GM12873 (cell line): ENCODE results near the gene S100A6.
A peak's percentile ranks its signal among the peaks of the same experiment; 100 is the strongest.

Experiments used
- TF ChIP-seq, protein P1 (sequence below): IDR thresholded peaks from 2 replicates; pipeline ENCODE4 v1.5.1; 2012; ENCODE audit warnings: low read depth, mild to moderate bottlenecking, moderate library complexity, low read length, control low read depth; ENCODE audit not compliant: insufficient read depth; ENCODE audit errors: missing control alignments

Gene S100A6

DNA sequence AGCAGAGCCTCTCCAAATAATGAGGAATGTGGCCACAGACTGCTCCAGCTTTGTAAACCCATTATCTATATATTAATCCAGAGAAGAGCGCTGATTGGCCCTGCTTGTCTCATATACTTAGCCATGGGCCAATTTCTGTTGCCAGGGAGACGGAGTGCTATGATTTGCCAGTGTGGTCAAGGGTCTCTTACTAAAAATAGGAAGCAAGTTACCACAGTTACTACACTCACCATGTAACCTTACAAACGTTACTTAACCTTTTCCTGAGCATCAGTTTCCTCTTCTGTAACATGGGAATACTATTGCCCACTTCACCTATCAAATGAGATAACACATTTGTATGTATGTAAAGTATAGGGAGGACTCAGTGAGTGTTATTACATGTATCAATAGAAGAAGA, 37.6 kb upstream of the S100A6 start:
- TF ChIP-seq, protein P1, sequence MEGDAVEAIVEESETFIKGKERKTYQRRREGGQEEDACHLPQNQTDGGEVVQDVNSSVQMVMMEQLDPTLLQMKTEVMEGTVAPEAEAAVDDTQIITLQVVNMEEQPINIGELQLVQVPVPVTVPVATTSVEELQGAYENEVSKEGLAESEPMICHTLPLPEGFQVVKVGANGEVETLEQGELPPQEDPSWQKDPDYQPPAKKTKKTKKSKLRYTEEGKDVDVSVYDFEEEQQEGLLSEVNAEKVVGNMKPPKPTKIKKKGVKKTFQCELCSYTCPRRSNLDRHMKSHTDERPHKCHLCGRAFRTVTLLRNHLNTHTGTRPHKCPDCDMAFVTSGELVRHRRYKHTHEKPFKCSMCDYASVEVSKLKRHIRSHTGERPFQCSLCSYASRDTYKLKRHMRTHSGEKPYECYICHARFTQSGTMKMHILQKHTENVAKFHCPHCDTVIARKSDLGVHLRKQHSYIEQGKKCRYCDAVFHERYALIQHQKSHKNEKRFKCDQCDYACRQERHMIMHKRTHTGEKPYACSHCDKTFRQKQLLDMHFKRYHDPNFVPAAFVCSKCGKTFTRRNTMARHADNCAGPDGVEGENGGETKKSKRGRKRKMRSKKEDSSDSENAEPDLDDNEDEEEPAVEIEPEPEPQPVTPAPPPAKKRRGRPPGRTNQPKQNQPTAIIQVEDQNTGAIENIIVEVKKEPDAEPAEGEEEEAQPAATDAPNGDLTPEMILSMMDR: no peak

DNA sequence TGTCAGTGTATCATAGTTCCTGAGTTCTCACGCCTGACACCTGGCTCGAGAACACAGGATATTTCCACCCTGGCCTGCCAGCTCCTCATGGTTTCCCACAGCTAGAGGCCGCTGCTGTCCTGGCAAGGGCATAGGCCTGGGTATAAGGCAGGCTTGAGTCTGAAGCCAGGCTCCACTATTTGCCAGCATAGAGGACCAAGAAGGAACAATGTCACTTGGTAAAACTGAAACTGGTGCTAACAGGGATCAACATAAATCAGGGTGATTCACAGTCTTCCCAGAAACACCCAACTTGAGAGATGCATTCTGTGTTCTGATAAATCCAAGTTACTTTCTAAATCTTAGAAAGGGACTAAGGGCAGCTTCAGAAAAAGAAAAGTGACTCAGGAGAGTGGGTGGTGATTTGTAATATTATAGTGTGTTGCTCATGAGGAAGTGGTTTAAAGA, 36.8 kb upstream of the S100A6 start:
- TF ChIP-seq, protein P1: peak; percentile 84

DNA sequence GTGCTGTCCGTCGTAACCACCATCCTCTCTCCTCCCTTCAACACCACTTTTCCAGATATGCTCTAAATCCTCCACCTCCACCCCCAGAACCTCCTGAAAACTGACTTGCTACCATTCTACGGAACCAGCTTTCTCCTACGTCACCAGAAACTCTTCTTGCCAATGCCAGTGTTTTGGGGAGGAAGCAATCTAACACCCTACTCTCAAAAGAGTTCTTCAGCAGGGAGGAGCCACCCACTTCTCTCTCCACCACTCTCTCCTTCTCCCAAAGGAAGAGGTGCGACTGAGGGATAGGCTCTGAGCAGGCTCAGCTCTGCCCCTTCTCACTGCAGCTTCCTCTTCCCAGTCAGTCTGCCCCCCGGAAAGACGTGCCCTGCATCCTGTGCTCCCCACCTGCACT, 35.9 kb upstream of the S100A6 start:
- TF ChIP-seq, protein P1: no peak

DNA sequence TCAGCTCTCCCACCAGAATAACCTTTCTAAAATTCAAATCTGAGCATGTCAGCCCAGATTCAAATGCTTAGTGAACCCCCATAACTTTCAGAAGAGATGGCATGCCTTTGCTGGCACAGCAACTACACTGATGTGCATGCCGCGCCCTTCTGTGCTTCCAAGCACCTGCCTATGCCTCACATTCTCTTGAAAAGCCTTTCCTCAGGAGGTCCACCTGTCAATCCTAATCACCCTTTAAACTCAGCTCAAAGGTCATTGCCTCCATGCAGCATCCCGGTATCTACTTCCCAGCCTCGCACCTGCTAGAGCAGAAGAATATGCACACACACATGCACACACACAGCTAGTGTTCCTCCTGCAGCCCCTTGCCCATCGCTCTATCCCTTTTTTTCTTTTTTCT, 35.1 kb upstream of the S100A6 start:
- TF ChIP-seq, protein P1: no peak

DNA sequence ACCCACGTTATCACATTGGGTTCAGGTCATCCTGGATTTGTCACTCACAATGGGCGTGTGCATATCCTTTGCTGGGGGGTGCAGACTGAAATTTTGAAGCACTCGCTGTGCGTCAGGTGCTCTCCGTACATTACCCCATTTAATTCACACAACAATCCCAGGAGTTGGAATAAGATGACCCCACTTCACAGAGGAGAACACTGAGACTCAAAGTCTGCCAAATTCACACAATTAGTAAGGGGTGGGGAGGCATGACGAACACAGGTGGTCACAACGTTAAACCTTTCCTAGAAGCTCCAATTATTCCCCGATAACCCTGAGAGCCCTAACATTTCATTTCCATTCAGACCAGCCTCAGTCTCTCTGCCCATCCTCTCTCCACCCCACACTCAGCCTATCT, 33.7 kb upstream of the S100A6 start:
- TF ChIP-seq, protein P1: no peak

DNA sequence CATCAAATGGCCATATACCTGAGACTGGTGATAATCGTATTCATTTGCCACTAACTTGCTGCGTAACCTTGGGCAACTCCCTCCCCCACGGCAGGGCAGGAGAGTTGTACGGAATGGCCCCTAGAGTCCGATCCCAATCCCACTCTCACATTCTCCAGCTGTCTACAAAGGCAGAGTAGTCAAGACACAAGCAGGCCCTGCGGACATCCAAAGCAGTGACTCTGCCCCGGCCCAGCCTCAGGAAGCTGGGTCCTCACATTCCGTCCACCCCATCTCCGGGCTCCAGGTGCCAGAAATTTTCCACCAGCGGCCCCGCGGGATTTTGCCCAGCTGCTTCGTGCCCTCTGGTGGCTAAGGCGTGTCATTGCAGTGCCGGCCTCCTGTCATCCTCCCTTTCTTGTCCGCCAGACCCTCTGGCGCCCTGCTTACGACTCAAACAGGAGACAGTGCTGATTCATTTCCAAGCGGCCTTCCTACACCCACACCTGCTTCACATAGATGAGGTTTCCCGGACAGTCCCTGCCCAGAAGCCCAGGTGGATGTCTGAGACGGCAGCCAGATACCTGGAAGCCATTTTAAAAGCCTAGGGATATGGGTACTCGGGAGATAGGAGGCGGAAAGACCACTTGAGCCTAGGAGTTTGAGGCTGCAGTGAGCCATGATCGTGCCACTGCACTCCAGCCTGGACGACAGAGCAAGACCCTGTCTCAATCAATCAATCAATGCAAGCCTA, 32.7 kb upstream of the S100A6 start:
- TF ChIP-seq, protein P1: peak; percentile 99

DNA sequence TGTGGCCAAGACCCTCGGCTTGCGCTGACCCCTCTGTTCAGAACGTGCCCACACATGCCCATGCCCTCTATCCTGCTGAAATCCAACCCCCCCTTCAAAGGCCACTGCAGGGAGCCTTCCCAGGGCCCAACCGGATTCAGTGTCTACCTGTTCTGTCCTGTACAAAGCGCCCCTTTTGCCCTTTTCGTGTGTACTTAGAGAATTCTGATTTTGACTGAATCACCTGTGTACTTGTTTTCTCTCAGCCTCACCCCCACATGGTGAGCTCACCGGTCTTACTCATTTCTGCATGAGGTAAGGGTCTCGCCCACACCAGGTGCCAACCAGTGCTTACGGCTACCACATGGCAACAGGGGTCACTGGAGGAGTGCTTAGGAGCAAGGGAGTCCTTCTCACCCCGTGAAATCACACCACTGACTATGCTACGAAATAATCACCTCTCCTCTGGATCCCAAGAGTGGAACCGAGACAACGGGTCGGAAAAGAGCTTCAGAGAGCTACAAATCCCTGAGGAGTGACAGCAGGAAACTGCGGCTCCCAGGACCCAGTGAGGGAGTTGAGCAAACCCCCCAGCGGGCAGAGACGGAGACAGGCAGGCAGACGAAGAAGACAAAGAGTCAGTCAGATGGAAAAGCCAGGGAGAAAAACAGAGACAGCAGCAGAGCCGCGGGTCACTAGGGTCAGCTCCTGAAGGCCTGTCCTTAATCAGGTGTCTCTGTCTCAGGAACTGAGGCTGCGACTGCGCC, 32.0 kb upstream of the S100A6 start:
- TF ChIP-seq, protein P1: no peak
